ENCODE results near the gene RBM14. TPM values are rescaled to one million over a fixed set of nuclear protein-coding genes. Genes with fewer than 3 reads are reported as not detected.
A peak's percentile ranks its signal among the peaks of the same experiment; 100 is the strongest.

Gene RBM14
- total and polyA plus RNA-seq, 9 of the 15 experiments (the other 6 are each of a cell fraction or from before 2014, with no cell fraction given), result 5.5 to 131 (median 42.6) TPM

- TF ChIP-seq, protein P1, sequence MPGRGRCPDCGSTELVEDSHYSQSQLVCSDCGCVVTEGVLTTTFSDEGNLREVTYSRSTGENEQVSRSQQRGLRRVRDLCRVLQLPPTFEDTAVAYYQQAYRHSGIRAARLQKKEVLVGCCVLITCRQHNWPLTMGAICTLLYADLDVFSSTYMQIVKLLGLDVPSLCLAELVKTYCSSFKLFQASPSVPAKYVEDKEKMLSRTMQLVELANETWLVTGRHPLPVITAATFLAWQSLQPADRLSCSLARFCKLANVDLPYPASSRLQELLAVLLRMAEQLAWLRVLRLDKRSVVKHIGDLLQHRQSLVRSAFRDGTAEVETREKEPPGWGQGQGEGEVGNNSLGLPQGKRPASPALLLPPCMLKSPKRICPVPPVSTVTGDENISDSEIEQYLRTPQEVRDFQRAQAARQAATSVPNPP (IDR thresholded peaks at IDR 0.05; ENCODE audit: borderline replicate concordance, insufficient read depth, insufficient read length), result no peak
- TF ChIP-seq RCOR1 (IDR thresholded peaks at IDR 0.05; ENCODE audit: borderline replicate concordance in 1 of 2, low read depth in 2 of 2, low read length in 2 of 2), result no peak
- peak; percentile 85 for TF ChIP-seq ZBTB7A (IDR thresholded peaks at IDR 0.05; ENCODE audit: borderline replicate concordance, control insufficient read depth, low read depth, low read length)
- TF ChIP-seq GATAD2A (IDR thresholded peaks at IDR 0.05), result 0 out of 2 replicates have a peak, but pooled peaks have one; percentile 19
- peak; percentile 36; the same call in 1 of the 2 replicates for TF ChIP-seq CC2D1A (IDR thresholded peaks at IDR 0.05)
- TF ChIP-seq MYC (IDR thresholded peaks at IDR 0.05; ENCODE audit: low read depth, low read length), result 0 out of 2 replicates have a peak, but pooled peaks have one; percentile 22
- TF ChIP-seq MYC (CRISPR knock-in tag; IDR thresholded peaks at IDR 0.05; ENCODE audit: borderline replicate concordance, low read depth), result no peak
- peak; percentile 37; the same call in 1 of the 2 replicates for TF ChIP-seq CXXC5 (CRISPR knock-in tag; IDR thresholded peaks at IDR 0.05)
- TF ChIP-seq EGR1 (conservative IDR thresholded peaks at IDR 0.05), result peak; percentile 85
- TF ChIP-seq ZNF282 (CRISPR knock-in tag; IDR thresholded peaks at IDR 0.05), result no peak
- TF ChIP-seq RB1 (IDR thresholded peaks at IDR 0.05; ENCODE audit: low read depth), result peak; percentile 62; the same call in 1 of the 2 replicates
- TF ChIP-seq RAD21 (CRISPR knock-in tag; conservative IDR thresholded peaks at IDR 0.05 in 1 of 2, IDR thresholded peaks at IDR 0.05 in 1 of 2), result peak; percentile 60 to 81
- TF ChIP-seq, protein P2, sequence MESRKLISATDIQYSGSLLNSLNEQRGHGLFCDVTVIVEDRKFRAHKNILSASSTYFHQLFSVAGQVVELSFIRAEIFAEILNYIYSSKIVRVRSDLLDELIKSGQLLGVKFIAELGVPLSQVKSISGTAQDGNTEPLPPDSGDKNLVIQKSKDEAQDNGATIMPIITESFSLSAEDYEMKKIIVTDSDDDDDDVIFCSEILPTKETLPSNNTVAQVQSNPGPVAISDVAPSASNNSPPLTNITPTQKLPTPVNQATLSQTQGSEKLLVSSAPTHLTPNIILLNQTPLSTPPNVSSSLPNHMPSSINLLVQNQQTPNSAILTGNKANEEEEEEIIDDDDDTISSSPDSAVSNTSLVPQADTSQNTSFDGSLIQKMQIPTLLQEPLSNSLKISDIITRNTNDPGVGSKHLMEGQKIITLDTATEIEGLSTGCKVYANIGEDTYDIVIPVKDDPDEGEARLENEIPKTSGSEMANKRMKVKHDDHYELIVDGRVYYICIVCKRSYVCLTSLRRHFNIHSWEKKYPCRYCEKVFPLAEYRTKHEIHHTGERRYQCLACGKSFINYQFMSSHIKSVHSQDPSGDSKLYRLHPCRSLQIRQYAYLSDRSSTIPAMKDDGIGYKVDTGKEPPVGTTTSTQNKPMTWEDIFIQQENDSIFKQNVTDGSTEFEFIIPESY (CRISPR knock-in tag; IDR thresholded peaks at IDR 0.05), result 0 out of 2 replicates have a peak, but pooled peaks have one; percentile 23
- no peak for TF ChIP-seq KLF16 (IDR thresholded peaks at IDR 0.05)
- TF ChIP-seq CREM (IDR thresholded peaks at IDR 0.05; ENCODE audit: low read depth), result peak; percentile 29; the same call in 1 of the 2 replicates
- TF ChIP-seq RHOXF2B (CRISPR knock-in tag; conservative IDR thresholded peaks at IDR 0.05), result no peak
- peak; percentile 39; the same call in 1 of the 2 replicates for TF ChIP-seq CTBP1 (IDR thresholded peaks at IDR 0.05; ENCODE audit: borderline replicate concordance)
- peak; percentile 53 to 74 for TF ChIP-seq NRF1 (conservative IDR thresholded peaks at IDR 0.05 in 1 of 2, IDR thresholded peaks at IDR 0.05 in 1 of 2)
- TF ChIP-seq, protein P3, sequence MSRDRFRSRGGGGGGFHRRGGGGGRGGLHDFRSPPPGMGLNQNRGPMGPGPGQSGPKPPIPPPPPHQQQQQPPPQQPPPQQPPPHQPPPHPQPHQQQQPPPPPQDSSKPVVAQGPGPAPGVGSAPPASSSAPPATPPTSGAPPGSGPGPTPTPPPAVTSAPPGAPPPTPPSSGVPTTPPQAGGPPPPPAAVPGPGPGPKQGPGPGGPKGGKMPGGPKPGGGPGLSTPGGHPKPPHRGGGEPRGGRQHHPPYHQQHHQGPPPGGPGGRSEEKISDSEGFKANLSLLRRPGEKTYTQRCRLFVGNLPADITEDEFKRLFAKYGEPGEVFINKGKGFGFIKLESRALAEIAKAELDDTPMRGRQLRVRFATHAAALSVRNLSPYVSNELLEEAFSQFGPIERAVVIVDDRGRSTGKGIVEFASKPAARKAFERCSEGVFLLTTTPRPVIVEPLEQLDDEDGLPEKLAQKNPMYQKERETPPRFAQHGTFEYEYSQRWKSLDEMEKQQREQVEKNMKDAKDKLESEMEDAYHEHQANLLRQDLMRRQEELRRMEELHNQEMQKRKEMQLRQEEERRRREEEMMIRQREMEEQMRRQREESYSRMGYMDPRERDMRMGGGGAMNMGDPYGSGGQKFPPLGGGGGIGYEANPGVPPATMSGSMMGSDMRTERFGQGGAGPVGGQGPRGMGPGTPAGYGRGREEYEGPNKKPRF (IDR thresholded peaks at IDR 0.05; ENCODE audit: low read depth, low read length), result no peak
- TF ChIP-seq SMC3 (conservative IDR thresholded peaks at IDR 0.05; ENCODE audit: insufficient read depth, low read depth, low read length), result peak; percentile 65
- no peak for TF ChIP-seq PYGO2 (tag; IDR thresholded peaks at IDR 0.05)
- no peak for TF ChIP-seq HDGF (IDR thresholded peaks at IDR 0.05)
- TF ChIP-seq PHF21A (IDR thresholded peaks at IDR 0.05; ENCODE audit: borderline replicate concordance, low read depth), result 0 out of 2 replicates have a peak, but pooled peaks have one; percentile 32
- TF ChIP-seq TBP (optimal IDR thresholded peaks at IDR 0.05; ENCODE audit: low read depth, low read length), result no peak
- no peak for TF ChIP-seq SPI1 (IDR thresholded peaks at IDR 0.05; ENCODE audit: borderline replicate concordance, low read depth, low read length)
- peak; percentile 82 for TF ChIP-seq L3MBTL2 (IDR thresholded peaks at IDR 0.05)
These were observed 37.3 kb upstream of the RBM14 start (continued) for GRCh38 chr11:66579017-66579606.

Measured in K562 (cell line).